Kidney tubule cell (primary cell): ENCODE results near the gene KIF1B.

Experiments used
- DNase-seq: peaks from one replicate; pipeline ENCODE4 v3.0.0-alpha.2; 2018; ENCODE audit warnings: low spot score

The KIF1B gene

GRCh38 chr1:10338047-10338446 lies 127.7 kb downstream of the KIF1B start:
- peak; percentile 35 for DNase-seq

GRCh38 chr1:10338611-10339010 lies 128.2 kb downstream of the KIF1B start:
- DNase-seq, result no peak

- no peak for DNase-seq
Measured at GRCh38 chr1:10339036-10339567, 128.7 kb downstream of the KIF1B start.

GRCh38 chr1:10339815-10340214 lies 129.4 kb downstream of the KIF1B start:
- peak; percentile 51 for DNase-seq

GRCh38 chr1:10340930-10341590 lies 130.7 kb downstream of the KIF1B start:
- no peak for DNase-seq

GRCh38 chr1:10347109-10347508 lies 136.7 kb downstream of the KIF1B start:
- DNase-seq, result no peak

- no peak for DNase-seq
Measured at GRCh38 chr1:10353282-10353681, 142.9 kb downstream of the KIF1B start.

- DNase-seq, result no peak
Measured at GRCh38 chr1:10353693-10354092, 143.3 kb downstream of the KIF1B start.

- no peak for DNase-seq
Measured at GRCh38 chr1:10360045-10360444, 149.7 kb downstream of the KIF1B start.

GRCh38 chr1:10361515-10361914 lies 151.1 kb downstream of the KIF1B start:
- DNase-seq, result no peak

GRCh38 chr1:10368194-10368593 lies 157.8 kb downstream of the KIF1B start:
- no peak for DNase-seq

GRCh38 chr1:10374442-10374860 lies 164.1 kb downstream of the KIF1B start:
- no peak for DNase-seq

- peak; percentile 64 for DNase-seq
Measured at GRCh38 chr1:10377365-10378029, 167.1 kb downstream of the KIF1B start.

GRCh38 chr1:10378081-10378841 lies 167.9 kb downstream of the KIF1B start:
- peak; percentile 51 for DNase-seq

- DNase-seq, result no peak
Measured at GRCh38 chr1:10379101-10379620, 168.8 kb downstream of the KIF1B start.

- DNase-seq, result no peak
Measured at GRCh38 chr1:10379676-10380075, 169.3 kb downstream of the KIF1B start.

GRCh38 chr1:10380594-10381275 lies 170.4 kb downstream of the KIF1B start:
- DNase-seq, result peak; percentile 73

GRCh38 chr1:10383630-10384029 lies 173.3 kb downstream of the KIF1B start:
- no peak for DNase-seq

GRCh38 chr1:10384219-10384618 lies 173.8 kb downstream of the KIF1B start:
- no peak for DNase-seq

GRCh38 chr1:10386761-10387676 lies 176.6 kb downstream of the KIF1B start:
- DNase-seq, result no peak
